HG03521 (cell line): Measurements from ENCODE around the gene CSK.

ENCODE experiments used
- ATAC-seq: cut with Tn5 transposase; IDR thresholded peaks from one replicate; pipeline ENCODE4 v1.9.1; 2021; ENCODE audit warnings: mild to moderate bottlenecking, moderate library complexity; ENCODE audit not compliant: unreplicated experiment

Gene CSK

GRCh38 chr15:74840851-74841775, 59.2 kb downstream of the CSK start:
- no peak for ATAC-seq

DNA sequence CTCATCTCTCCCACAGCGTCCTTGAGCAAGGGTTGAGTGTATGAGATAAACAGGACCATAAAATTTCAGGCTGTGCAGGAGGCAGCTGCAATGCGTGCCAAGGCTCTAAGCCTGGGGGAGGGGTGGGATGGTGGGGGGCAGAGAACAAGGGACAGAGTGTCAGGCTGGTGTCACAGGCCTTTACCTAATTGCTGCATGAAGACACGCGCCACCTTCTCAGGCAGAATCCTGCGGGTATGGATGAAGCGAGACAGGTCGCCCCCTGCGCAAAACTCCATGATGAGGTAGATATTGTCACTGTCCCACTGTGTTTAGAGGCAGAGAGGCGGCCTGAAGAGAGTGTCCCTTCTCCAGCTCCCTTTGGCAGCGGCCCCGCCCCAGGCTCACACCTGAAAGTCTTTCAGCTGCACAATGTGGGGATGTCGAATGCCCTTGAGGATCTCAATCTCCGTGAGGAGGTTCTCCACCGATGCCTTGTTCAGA, 60.1 kb downstream of the CSK start:
- ATAC-seq, result no peak

DNA sequence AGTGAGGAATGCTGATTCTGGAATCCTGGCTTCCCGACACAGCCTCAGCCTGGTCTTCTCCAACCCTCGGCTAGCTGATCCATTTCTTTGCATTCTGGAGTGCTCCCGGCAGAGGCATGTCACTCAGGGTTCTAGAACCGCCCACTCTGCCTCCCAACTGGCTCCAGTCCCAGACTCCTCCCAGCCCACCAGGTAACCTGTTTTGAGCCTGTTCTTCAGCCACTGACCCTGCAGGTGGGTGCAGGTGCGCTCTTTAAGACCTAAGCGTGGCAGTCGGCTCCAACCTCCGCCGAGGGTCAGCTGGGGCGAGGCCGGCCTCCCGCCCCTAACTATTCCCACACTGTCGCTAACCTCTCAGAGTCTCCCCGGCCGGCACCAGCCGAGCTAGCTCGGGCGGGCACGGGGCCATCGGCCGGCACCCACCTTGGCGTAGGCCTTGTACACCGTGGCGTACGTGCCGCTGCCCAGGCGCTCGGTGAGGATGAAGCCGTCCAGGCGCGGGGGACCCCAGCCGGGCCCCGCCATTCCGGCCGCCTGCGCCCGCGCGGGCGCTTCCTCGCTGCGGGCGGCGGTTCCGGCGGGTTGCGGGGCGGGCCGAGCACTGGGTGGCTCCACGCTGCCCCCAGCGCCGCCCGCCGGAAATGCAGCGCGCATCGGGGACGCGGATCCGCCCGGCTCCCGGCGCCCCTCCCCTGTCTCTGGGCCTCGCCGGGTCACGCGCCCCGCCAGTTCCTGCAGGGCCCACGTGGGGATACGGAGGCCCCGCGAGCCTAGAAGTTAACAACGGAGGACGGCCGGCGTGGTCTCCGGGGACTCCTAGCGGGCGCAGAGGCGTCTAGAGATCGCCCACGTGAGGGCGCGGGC, 60.9 kb downstream of the CSK start, which contains the start of gene ULK3:
Gene ULK3 (minus strand): TSS at position 576 of the 864 bp plus-strand sequence. CDS start 51 bp downstream, at position 525.
- ATAC-seq, result peak; percentile 85

GRCh38 chr15:74843445-74843828, 61.6 kb downstream of the CSK start:
- ATAC-seq, result no peak

- ATAC-seq, result no peak
Observed at GRCh38 chr15:74843891-74844299, 62.0 kb downstream of the CSK start.

- no peak for ATAC-seq
Observed at GRCh38 chr15:74844319-74845207, 62.7 kb downstream of the CSK start.

DNA sequence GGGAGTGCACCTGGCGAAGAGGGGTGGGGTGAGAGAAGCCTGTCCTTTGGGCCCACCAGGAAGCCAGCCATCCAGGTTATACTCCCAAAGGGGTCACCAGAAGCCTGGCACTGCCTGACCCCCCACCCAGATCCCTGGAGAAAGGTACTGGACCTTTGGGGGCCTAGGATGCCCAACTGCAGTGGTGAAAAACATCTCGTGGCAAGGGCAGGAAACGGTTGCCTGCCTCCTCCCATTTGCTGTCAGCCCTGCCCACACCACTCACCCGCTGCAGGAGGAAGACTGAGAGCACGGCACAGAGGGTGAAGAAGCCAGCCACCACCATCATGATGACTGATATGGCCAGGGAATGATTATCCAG, 63.3 kb downstream of the CSK start:
- no peak for ATAC-seq

GRCh38 chr15:74845581-74845980, 63.7 kb downstream of the CSK start:
- ATAC-seq, result no peak

DNA sequence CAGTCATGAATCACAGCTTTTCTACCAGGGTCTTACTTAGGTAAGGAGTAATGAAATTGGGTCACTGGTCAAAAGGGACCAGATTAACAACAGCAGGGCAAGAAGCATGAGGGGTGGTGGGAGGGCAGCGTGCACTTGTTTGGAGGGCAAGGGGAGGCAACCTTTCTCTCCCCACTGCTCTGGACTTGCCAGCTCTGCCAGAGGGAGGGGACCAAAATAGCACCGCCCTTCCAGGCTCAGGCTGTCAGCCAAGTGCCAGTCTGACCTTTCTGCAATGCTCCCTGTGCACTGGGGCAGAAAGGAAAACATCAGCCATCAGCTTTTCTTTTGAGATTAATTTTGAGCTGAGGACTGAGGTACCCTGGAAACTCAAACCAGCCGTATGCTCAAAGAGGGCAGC, 65.6 kb downstream of the CSK start:
- no peak for ATAC-seq

DNA sequence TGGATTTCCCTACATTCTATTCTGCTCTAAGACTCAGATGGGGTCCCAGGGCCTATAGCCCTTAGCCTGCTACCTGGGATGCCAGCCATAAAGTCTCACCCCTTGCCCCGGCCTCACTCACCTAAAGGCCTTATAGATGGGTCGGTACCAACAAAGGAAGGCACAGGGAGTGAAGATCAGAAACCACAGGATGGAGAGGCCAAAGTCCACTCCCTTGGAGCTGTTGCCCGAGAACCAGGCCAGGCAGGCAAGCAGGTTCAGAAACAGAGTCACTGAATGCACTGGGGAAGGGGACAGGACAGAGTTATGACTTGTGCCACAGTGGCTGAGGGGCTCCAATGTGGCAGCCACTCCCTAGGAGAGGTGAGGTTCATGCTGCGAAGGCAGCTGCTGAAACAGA, 68.5 kb downstream of the CSK start:
- no peak for ATAC-seq

- ATAC-seq, result no peak
Observed at GRCh38 chr15:74851960-74852359, 70.1 kb downstream of the CSK start.
